Amygdala (tissue), 56 donors: ENCODE results near the gene PLPPR1.

Experiments used
- DNase-seq, 56 donors: peaks; one replicate each; lab custom pipeline; 2025; lab: John Stamatoyannopoulos, UW

PLPPR1 gene

GRCh38 chr9:101333490-101333889, 305.0 kb downstream of the PLPPR1 start:
- no peak for DNase-seq

DNA sequence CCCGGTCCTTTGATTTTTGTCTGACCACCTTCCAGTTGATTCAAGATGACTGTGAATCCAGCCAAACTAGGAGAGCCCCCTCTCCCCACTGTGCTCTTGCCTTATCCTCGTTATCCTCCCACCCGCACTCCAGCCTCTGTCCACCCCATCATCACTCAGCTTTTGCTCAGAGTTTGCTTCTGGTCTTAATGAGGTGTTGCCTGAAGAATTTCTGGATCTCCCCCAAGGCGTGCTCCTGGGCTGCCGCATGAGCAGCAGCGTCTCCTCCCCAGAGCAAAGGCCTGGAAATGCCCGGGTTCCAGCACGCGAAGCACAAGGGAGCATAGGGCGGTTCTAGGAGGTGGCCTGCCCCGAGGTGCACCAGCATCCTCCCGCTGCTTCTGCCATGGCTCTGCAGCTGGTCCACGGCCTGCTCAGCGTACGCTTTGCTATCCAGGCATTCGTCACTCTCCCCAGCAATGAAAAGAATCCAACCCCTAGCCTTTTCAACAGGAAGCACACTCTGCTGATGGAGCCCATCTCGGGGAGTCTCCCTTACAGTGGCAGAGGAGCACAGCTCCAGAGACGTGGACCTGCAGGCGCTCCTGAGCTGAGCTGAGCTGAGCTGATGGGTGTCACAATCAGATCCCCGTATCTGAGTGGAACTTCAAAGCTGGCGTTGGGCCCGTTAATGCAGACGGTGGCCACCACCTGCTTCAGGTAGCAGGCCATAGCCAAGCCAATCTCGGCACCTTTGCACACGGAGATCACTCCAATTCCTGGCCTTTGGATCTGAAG, 305.6 kb downstream of the PLPPR1 start:
- DNase-seq = no peak

DNA sequence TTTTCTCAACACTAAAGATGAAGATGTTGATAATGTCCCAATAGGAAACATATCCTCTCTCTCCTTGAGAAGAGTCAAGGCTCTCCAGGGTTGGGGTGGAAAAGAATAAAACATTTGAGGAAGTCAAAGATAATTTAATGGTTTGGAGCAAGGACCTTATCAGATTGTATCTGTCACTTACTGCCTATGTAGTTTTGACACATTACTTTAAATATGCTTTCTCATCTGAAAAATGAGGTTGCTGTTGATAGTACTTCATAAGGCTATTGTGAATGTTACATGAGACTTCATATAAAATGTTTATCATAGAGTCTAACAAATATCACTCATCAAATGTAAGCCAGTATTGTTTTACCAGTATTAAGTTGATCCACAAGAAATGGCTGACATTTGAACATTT, 307.6 kb downstream of the PLPPR1 start:
- no peak for DNase-seq

GRCh38 chr9:101337237-101337636, 308.7 kb downstream of the PLPPR1 start:
- DNase-seq = no peak

DNA sequence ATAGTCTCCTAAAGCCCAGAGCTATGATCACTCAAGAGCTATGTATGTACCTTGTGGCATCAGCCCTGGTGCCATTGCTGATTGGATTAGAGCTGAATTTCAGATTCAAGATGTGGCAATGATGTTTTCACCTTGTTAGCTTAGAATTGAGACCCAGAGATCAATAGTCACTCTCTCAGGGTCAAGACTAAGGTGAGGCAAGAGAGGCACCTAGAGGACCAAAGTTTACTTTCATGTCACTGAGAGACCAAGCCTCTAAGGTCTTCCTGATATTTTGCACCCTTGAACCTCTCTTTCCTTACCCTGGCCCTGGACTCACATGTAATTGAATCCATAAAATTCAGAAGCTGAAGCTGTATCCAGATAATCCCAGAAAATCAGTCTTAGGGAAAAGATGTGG, 313.4 kb downstream of the PLPPR1 start:
- no peak for DNase-seq

DNA sequence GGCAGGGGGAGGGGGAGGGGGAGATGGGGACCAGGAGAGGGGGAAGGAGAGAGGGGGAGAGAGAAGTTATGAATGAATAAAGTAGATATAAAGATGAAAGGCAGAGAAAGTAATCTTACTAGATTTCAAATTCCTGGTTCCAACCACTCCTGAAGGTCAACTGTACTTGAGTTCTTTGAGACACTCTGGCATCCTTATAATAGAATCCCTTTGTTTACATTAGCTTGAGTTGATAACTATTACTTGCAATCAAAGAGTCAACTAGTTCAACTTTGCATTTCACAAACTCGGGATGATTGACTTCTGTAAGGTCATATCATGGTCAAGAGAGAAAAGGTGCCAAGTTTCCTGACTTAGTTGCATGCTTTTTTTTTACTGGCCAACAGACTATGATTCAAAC, 314.1 kb downstream of the PLPPR1 start:
- no peak for DNase-seq

- DNase-seq = no peak
These were observed 321.8 kb downstream of the PLPPR1 start for GRCh38 chr9:101350285-101350684.

DNA sequence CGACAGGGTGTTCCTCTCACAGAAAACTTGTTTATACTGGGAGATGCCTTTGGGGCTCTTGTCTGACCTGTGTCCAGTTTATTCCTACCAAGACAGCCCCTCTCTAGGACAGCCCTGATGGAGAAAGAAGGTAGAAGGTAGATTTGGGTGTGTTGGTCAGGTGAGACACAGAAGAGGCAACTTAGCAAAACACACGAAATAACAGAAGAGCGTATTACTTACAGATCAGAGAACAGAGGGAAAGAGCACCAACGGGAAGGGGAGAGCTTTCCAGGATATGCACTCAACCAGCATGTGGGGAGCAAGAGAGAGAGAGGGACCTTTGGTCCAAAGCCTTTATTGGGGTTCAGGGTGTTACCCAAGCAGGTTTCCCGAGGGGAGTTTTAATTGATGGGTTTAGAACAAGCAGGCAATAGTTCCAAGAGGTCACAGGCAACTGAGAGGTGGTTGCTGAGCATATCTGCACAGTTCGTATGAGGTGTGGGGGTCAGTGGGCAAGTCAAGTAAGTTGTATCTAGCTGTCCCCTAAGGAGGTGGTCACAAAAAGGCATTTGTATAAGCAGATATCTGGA, 324.5 kb downstream of the PLPPR1 start:
- DNase-seq = no peak

GRCh38 chr9:101353683-101354082, 325.2 kb downstream of the PLPPR1 start:
- no peak for DNase-seq

GRCh38 chr9:101354143-101354764, 325.7 kb downstream of the PLPPR1 start:
- no peak for DNase-seq

- DNase-seq = no peak
These were observed 326.5 kb downstream of the PLPPR1 start for GRCh38 chr9:101354765-101355708.

GRCh38 chr9:101356619-101357018, 328.1 kb downstream of the PLPPR1 start:
- no peak for DNase-seq

- DNase-seq = no peak
These were observed 331.2 kb downstream of the PLPPR1 start for GRCh38 chr9:101359679-101360078.

- DNase-seq = no peak
These were observed 332.1 kb downstream of the PLPPR1 start for GRCh38 chr9:101360647-101361046.

DNA sequence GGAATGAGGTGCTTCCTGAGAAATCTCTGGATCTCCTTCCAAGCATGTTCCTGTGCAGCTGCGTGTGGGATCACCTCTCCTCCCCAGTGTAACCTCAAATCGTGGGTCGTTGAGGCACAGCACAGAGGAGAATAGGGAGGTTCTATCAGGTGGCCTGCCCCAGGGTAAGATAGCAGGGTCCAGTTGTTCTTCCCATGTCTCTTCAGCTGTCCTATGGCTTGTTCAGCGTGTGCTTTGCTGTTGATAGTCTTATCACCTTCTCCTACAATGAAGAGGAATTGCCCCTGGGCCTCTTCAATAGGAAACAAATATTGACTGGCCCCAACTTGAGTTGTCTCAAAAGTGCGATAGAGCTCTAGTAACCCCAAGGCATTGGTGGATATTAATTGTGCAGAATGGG, 333.9 kb downstream of the PLPPR1 start:
- no peak for DNase-seq

DNA sequence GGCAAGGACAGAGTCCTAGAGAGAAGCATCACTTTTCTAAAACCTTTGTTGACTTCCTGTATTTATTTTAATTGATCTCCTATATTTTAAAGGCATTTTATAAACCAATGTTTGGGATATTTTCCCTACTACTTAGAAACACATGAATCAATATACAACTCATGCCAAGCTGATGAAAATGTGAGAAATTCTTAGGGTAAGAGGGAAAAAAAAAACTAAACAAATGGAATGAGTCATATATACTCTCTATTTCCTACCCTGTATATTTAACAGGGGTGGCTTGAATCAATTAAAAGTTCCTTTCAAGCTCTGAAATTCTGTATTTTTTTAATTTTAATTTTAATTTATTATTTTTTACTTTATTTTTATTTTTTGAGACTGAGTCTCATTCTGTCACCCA, 336.7 kb downstream of the PLPPR1 start:
- no peak for DNase-seq

GRCh38 chr9:101366038-101366756, 337.7 kb downstream of the PLPPR1 start:
- no peak for DNase-seq

- DNase-seq = no peak
These were observed 338.8 kb downstream of the PLPPR1 start for GRCh38 chr9:101367323-101367722.

DNA sequence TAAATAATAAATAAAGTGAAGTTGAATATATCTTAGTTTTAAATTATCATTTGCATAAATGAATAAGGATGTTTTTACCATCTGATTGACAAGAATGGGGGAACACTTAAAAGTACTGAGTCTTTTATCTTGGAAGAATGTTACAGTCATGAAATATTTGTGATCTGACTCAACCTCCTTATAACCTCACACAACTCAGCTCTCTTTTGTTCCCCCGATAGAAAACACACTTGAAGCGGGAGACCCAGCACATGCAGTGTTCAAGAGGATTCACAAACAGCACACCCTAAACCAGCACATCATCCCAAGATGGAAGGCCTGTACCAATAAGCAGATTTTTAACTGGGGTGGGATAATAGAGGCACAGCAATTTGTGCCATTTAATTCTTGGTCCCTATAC, 340.8 kb downstream of the PLPPR1 start:
- DNase-seq = no peak

DNA sequence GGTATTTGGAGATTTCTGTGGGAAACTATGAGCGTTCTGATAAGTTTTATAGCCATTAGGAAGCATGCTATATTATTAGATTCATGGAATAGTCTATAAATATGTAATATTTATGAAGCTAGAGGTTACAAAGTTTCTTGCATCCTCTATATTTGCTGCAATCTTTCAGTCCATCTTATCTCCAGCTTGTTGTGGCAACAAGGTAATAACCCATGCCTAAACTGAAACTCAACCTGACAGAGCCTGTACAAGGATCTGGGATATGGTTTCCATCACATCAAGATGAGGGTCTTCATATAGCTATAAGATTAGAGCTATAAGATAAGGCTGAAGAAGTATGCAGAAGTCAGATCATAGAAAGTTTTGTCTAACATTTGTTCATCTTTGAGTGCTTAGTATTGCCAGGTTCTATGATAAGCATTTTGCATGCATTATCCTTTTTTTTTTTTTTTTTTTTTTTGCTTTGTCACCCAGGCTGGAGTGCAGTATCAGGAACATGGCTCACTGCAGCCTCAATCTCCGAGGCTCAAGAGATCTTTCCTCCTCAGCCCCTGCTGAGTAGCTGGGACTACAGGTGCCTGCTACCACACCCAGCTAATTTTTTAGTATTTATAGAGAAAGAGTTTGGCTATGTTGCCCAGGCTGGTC, 341.5 kb downstream of the PLPPR1 start:
- no peak for DNase-seq
